ENCODE results near the gene KLF3. TPM values are rescaled to one million over a fixed set of nuclear protein-coding genes. Genes with fewer than 3 reads are reported as not detected.

The KLF3 gene
- 44.4 and 59.5 TPM in 2 replicates for total RNA-seq

GRCh38 chr4:38663801-38664705 is at the start of gene KLF3:
TSS of gene KLF3 (plus strand) at chr4:38664199. CDS start at chr4:38680626, 16,427 bp downstream.

Other genes with a start within 250 kb of the KLF3 start
- gene TLR10, start 118.8 kb downstream of the KLF3 start, total RNA-seq, result under 0.01 TPM in 1 of 2 replicates, not detected in the other
- 0.34 and 0.78 TPM in 2 replicates for gene TLR1, start 140.6 kb downstream of the KLF3 start, total RNA-seq
- 0.34 and 0.50 TPM in 2 replicates for gene TLR6, start 192.6 kb downstream of the KLF3 start, total RNA-seq
- 28.0 and 73.3 TPM in 2 replicates for gene FAM114A1, start 203.6 kb downstream of the KLF3 start, total RNA-seq